Vagina (tissue), 2 donors: ENCODE results near the gene GPAT2.
"Not testable (repeated sequence)": the region's sequence is repeated elsewhere in the genome, so short reads cannot be mapped to it uniquely, and the experiment has no call there.

Experiments used
- CTCF ChIP-seq, 3 experiments: fragments of 450-650 bp in 2 of 3; fragments of 200-600 bp in 1 of 3; sonication (generic) in 1 of 3; IDR thresholded peaks; one replicate each; pipeline ENCODE4 v1.5.1; 2017 to 2019; ENCODE audit warnings: antibody characterized with exemption in 3 of 3, mild to moderate bottlenecking in 2 of 3, moderate library complexity in 2 of 3
- POLR2A ChIP-seq, 2 donors: fragments of 450-650 bp; IDR thresholded peaks; one replicate each; pipeline ENCODE4 v1.6.1; 2017; ENCODE audit warnings: antibody characterized with exemption in 2 of 2, mild to moderate bottlenecking in 2 of 2, moderate library complexity in 2 of 2
- POLR2AphosphoS5 ChIP-seq, 2 donors: sonication (generic); formaldehyde crosslinking; IDR thresholded peaks; one replicate each; pipeline ENCODE4 v1.9.0; 2017; ENCODE audit warnings: antibody characterized with exemption in 2 of 2, mild to moderate bottlenecking in 2 of 2, low read depth in 1 of 2; ENCODE audit not compliant: insufficient read depth in 1 of 2

GRCh38 chr2:96070351-96070750, 35.6 kb upstream of the GPAT2 start:
- TF ChIP-seq CTCF (IDR thresholded peaks at IDR 0.05); POLR2A (IDR thresholded peaks at IDR 0.05); POLR2AphosphoS5 (IDR thresholded peaks at IDR 0.05; ENCODE audit: insufficient read depth in 1 of 2, low read depth in 1 of 2): not testable (repeated sequence)
